ENCODE measurements around the gene RORC.
"Not testable (repeated sequence)": the region's sequence is repeated elsewhere in the genome, so short reads cannot be mapped to it uniquely, and the experiment has no call there.

Gene RORC

GRCh38 chr1:151831605-151832004 is at the start of gene RORC:
Gene RORC, minus strand, starts transcription at chr1:151831802. Its CDS starts 38 bp downstream, at chr1:151831764.
- peak; percentile 73 for DNase-seq

GRCh38 chr1:151875419-151876097 is 44.0 kb upstream of the RORC start:
- DNase-seq, result no peak

DNA sequence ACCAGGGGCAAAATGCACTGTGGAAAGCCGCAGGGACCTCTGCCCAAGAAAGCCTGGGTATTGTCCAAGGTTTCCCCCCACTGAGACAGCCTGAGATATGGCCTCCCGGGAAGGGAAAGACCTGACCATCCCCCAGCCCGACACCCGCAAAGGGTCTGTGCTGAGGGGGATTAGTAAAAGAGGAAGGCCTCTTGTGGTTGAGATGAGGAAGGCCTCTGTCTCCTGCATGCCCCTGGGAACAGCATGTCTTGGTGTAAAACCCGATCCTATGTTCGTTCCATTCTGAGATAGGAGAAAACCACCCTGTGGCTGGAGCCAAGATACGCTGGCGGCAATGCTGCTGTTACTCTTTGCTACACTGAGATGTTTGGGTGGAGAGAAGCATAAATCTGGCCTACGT is 41.2 kb upstream of the RORC start:
- not testable (repeated sequence) for DNase-seq

- DNase-seq, result no peak
Measured at GRCh38 chr1:151871284-151872030, 39.9 kb upstream of the RORC start.

DNA sequence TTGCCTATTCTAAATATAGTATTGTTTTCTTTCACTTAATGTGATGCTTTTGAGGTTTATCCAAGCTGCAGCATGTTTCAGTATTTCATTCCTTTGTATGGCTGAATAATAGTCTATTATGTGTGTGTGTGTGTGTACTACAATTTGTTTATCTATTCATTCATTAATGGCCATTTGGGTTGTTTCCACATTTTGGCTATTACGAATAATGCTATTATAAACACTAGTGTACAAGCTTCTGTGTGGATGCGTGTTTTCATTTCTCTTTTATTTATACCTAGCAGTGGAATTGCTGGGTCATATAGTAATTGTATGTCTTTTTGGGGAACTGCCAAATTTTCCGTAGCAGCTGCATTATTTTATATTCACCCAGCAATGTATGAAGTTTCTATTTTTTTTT is 36.9 kb upstream of the RORC start:
- no peak for DNase-seq

DNA sequence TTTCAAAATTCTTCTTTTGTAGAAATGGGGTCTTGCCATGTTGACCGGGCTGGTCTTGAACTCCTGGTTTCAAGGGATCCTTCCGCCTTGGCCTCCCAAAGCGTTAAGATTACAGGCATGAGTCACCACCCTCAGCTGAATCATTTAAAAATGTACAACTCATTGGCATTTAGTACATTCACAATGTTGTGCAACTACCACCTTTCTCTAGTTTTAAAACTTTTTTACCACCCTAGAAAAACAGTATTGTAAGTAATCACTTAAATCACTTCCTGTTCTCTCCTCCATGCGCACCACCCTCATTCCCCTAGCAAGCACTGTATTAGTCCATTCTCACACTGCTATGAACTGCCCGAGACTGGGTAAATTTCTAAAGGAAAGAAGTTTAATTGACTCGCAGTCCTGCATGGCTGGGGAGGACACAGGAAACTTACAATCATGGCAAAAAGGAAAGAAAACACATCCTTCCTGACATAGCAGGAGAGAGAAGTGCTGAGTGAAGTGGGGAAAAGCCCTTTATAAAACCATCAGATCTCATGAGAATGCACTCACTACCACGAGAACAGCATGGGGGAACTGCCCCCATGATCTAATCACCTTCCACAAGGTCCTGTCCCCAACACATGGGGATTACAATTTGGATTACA is 36.3 kb upstream of the RORC start:
- no peak for DNase-seq

DNA sequence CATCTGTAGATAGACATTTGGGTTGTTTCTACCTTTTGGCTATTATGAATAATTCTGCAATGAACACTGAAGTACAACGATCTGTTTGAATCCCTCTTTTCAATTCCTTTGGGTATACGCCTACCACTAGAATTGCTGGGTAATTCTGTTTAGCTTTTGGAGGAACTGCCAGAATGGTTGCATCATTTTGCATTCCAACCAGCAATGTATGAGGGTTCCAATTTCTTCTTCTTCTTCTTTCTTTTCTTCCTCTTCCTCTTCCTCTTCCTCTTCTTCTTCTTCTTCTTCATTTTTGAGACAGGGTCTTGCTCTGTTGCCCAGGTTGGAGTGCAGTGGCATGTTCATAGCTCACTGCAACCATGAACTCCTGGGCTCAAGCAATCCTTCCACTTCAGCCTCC is 35.7 kb upstream of the RORC start:
- no peak for DNase-seq

GRCh38 chr1:151864411-151864810 is 32.8 kb upstream of the RORC start:
- DNase-seq, result no peak

GRCh38 chr1:151862604-151863003 is 31.0 kb upstream of the RORC start:
- no peak for DNase-seq

DNA sequence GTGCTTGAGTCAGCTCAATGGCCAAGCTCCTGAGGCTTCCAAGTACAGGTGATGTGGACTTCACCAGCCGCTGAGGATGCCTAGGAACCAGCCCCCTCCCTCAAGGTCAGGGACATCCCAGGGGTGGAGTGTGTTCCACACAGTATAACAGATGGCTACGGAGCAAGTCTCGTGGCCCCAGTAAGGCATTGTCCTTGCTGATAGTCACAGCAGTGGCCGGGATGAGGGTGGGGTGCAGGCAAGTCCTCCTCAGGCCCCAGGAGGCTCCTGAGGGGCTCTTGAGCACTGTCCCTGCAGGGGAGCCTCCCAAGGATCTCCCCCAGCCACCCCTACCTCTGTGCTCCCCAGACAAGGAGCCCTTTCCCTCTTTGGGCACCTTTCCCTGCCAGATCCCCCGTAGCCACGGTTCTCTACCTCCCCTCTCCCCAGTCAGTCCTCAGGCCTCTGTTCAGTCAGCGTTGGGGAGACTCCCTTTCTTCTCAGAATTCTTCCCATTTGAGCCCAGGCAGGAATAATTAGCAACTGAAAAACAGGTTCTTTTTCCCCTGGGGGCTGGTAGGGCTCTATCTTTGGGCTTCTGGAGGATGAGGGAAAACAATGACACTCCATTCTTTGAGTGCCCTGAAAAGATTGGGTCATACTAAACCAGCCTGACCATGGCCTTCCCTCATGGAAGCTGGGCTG is 29.0 kb upstream of the RORC start:
- DNase-seq, result no peak

- DNase-seq, result no peak
Measured at GRCh38 chr1:151859891-151860293, 28.3 kb upstream of the RORC start.

DNA sequence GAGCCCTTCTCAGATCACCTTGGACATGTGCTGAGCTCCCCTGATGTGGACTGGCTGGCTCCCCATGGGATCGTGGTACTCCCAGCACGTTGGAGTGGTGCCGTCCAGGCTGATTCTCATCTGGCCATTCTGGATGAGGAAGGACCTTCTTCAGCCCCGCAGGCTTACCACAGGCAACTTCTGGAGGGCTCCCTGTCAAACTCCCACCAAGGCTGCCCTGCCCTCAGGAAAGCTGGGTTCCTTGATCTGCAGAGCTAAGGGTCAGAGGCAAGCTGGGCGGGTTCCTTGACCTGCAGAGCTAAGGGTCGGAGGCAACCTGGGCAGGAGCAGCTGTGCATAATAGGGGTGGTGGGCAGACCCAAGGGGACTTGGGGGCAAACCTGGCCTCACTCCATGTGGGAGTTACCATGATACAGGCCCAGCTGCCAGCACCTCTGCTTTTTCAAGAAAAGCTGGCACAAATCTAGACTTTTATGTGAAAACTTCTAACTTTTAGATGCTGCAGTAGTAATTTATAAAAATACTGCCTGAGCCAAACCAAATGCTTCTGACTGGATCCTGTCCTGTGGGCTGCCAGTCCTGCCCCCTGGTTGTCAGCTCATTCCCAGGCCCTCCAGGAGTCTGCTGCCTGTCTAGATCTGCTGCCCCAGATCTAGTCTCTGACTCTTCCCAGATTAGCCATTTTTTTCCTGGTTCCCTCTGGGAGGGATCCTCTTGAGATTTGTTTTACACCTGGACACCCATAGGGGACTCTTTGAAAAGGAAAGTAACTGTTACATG is 27.5 kb upstream of the RORC start:
- DNase-seq, result no peak

- DNase-seq, result no peak
Measured at GRCh38 chr1:151858030-151858746, 26.6 kb upstream of the RORC start.

DNA sequence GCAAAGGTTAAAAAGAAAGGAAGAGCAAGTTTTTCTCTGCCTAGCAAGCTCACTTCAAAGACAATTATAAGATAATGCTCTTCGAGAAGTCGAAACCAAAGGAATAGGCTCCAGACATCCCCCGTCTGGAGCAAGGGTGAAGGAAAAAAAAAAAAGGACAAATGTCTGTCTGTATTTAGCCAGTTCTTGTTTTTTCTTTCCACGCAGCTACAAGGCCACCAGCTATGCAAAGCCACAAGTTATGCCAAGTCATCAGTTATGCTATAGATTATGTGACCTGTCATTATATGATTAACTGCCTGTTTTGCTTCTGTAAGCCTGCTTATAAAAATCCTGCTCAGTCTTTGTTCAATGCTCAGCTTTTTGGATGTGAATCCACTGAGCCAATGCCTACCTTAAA is 24.3 kb upstream of the RORC start:
- no peak for DNase-seq

DNA sequence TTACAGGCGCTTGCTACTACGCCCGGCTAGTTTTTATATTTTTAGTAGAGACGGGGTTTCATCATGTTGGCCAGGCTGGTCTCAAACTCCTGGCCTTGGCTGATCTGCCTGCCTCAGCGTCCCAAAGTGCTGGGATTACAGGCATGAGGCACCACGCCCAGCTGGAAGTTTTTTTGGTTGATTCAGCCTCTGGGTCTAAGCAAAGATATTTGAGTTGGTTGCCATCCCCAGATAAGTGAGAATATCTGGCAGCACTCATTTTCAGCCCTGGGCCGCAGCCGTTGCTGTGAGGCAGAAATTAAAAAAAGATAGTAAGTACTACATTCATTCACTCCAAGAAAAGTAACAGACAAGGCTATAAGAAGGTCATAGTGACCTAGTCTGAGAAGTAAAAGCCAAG is 23.9 kb upstream of the RORC start:
- DNase-seq, result not testable (repeated sequence)

- DNase-seq, result no peak
Measured at GRCh38 chr1:151854658-151855057, 23.1 kb upstream of the RORC start.

GRCh38 chr1:151853411-151853943 is 21.9 kb upstream of the RORC start, which contains the start of gene THEM5:
Gene THEM5, minus strand, starts transcription at chr1:151853712. Its CDS starts 147 bp downstream, at chr1:151853565.
- no peak for DNase-seq

GRCh38 chr1:151852733-151853132 is 21.1 kb upstream of the RORC start:
- no peak for DNase-seq

GRCh38 chr1:151851886-151852285 is 20.3 kb upstream of the RORC start:
- DNase-seq, result no peak

DNA sequence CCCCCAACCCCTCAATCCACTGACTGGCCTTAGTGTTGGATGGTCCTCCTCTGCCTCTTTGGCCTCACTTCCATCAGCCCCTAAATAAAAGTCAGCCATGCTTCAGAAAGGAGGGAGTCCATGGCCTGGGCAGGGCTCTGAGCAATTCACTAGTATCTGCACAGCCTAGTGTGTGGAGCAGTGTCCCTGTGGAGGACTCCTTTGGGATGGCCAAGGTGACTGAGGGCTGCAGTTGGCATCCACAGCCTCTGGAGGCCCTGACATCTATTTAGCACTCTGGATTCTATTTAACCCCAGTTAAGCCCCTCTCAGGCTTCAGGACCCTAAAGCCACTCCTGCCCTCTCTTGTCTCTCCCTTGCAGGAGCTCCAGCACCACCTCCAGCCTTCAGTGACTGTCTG is 18.3 kb upstream of the RORC start:
- no peak for DNase-seq

GRCh38 chr1:151849126-151849525 is 17.5 kb upstream of the RORC start:
- no peak for DNase-seq

Measured in SHP77 treated with DMSO at 0.1 percent for 48 hours (cell line).